ENCODE data around the gene KCNN3.
A peak's percentile ranks its signal among the peaks of the same experiment; 100 is the strongest.
"Not testable (repeated sequence)": the region's sequence is repeated elsewhere in the genome, so short reads cannot be mapped to it uniquely, and the experiment has no call there.

KCNN3 gene

GRCh38 chr1:154870115-154870571, at the start of gene KCNN3:
Gene KCNN3, minus strand, starts transcription at chr1:154870281. Its CDS starts 317 bp downstream, at chr1:154869964.
- peak; percentile 57 for DNase-seq (ENCODE audit: low read depth)

GRCh38 chr1:154913273-154913672, 43.2 kb upstream of the KCNN3 start:
- DNase-seq (ENCODE audit: low read depth) = no peak

- DNase-seq (ENCODE audit: low read depth) = no peak
Observed at GRCh38 chr1:154912755-154913154, 42.7 kb upstream of the KCNN3 start.

GRCh38 chr1:154911691-154912550, 41.8 kb upstream of the KCNN3 start:
- DNase-seq (ENCODE audit: low read depth) = no peak

GRCh38 chr1:154910851-154911250, 40.8 kb upstream of the KCNN3 start:
- DNase-seq (ENCODE audit: low read depth) = no peak

GRCh38 chr1:154908937-154909336, 38.9 kb upstream of the KCNN3 start:
- no peak for DNase-seq (ENCODE audit: low read depth)

- DNase-seq (ENCODE audit: low read depth) = not testable (repeated sequence)
Observed at GRCh38 chr1:154908129-154908528, 38.0 kb upstream of the KCNN3 start.

- DNase-seq (ENCODE audit: low read depth) = no peak
Observed at GRCh38 chr1:154906621-154907081, 36.6 kb upstream of the KCNN3 start.

GRCh38 chr1:154902938-154903566, 33.0 kb upstream of the KCNN3 start:
- no peak for DNase-seq (ENCODE audit: low read depth)

GRCh38 chr1:154901591-154901990, 31.5 kb upstream of the KCNN3 start:
- no peak for DNase-seq (ENCODE audit: low read depth)

GRCh38 chr1:154899041-154899440, 29.0 kb upstream of the KCNN3 start:
- no peak for DNase-seq (ENCODE audit: low read depth)

GRCh38 chr1:154896771-154897286, 26.7 kb upstream of the KCNN3 start:
- no peak for DNase-seq (ENCODE audit: low read depth)

GRCh38 chr1:154895798-154896197, 25.7 kb upstream of the KCNN3 start:
- DNase-seq (ENCODE audit: low read depth) = no peak

GRCh38 chr1:154891452-154891851, 21.4 kb upstream of the KCNN3 start:
- DNase-seq (ENCODE audit: low read depth) = no peak

GRCh38 chr1:154888757-154889156, 18.7 kb upstream of the KCNN3 start:
- no peak for DNase-seq (ENCODE audit: low read depth)

GRCh38 chr1:154886281-154887015, 16.4 kb upstream of the KCNN3 start:
- no peak for DNase-seq (ENCODE audit: low read depth)

GRCh38 chr1:154884869-154885701, 15.0 kb upstream of the KCNN3 start:
- DNase-seq (ENCODE audit: low read depth) = no peak

- DNase-seq (ENCODE audit: low read depth) = no peak
Observed at GRCh38 chr1:154883919-154884868, 14.1 kb upstream of the KCNN3 start.

GRCh38 chr1:154881820-154882535, 11.9 kb upstream of the KCNN3 start:
- no peak for DNase-seq (ENCODE audit: low read depth)

GRCh38 chr1:154880671-154881070, 10.6 kb upstream of the KCNN3 start:
- DNase-seq (ENCODE audit: low read depth) = no peak
